SU-DHL-6 (cell line): Measurements from ENCODE around the gene CYSTM1.
"Not testable (repeated sequence)": the region's sequence is repeated elsewhere in the genome, so short reads cannot be mapped to it uniquely, and the experiment has no call there.

ENCODE experiments used
- H2AFZ ChIP-seq: fragments of 200-600 bp; sonication (generic); 2 replicates; pipeline ENCODE4 v1.6.1; 2014; ENCODE audit warnings: low read depth, mild to moderate bottlenecking, moderate library complexity, mixed read lengths, antibody characterized with exemption, low read length; ENCODE audit not compliant: severe bottlenecking
- H3F3A ChIP-seq: fragments of 200-600 bp; shearing (Covaris generic); 2 replicates; pipeline ENCODE4 v1.6.0; 2016; ENCODE audit warnings: antibody characterized with exemption, mild to moderate bottlenecking; ENCODE audit not compliant: insufficient read depth
- H3K27ac ChIP-seq: fragments of 200-600 bp; sonication (generic); 2 replicates; pipeline ENCODE4 v1.5.1; 2016; ENCODE audit warnings: low read depth, mild to moderate bottlenecking, low read length, moderate library complexity, mixed read lengths
- H3K27me3 ChIP-seq: fragments of 200-600 bp; sonication (generic), shearing (Covaris generic); 2 replicates; pipeline ENCODE4 v1.6.0; 2014; ENCODE audit warnings: mild to moderate bottlenecking, low read length
- H3K36me3 ChIP-seq: fragments of 200-600 bp; sonication (generic); 2 replicates; pipeline ENCODE4 v1.6.1; 2014; ENCODE audit warnings: mild to moderate bottlenecking, low read length, mixed read lengths
- H3K4me2 ChIP-seq: fragments of 300-600, 200-600 bp; shearing (Covaris generic), sonication (generic); 2 replicates; pipeline ENCODE4 v1.6.0; 2014; ENCODE audit warnings: low read length, low read depth, mild to moderate bottlenecking; ENCODE audit not compliant: poor library complexity, severe bottlenecking
- H3K4me3 ChIP-seq: fragments of 200-600 bp; sonication (generic); 2 replicates; pipeline ENCODE4 v1.5.1; 2014; ENCODE audit warnings: antibody characterized with exemption, low read length, mild to moderate bottlenecking, mixed read lengths; ENCODE audit not compliant: insufficient read depth, poor library complexity, severe bottlenecking
- H3K79me2 ChIP-seq: fragments of 200-600 bp; sonication (generic); 2 replicates; pipeline ENCODE4 v1.6.1; 2014; ENCODE audit warnings: mild to moderate bottlenecking, low read length, moderate library complexity; ENCODE audit not compliant: insufficient read depth
- H3K9ac ChIP-seq: fragments of 200-600 bp; sonication (generic); 2 replicates; pipeline ENCODE4 v1.7.0; 2014; ENCODE audit warnings: mild to moderate bottlenecking, low read length
- H3K9me2 ChIP-seq: fragments of 200-600 bp; sonication (generic); replicated peaks from 2 replicates; pipeline ENCODE4 v1.6.1; 2014; ENCODE audit warnings: low read length; ENCODE audit not compliant: insufficient read depth
- H3K9me3 ChIP-seq: fragments of 200-600 bp; sonication (generic); 2 replicates; pipeline ENCODE4 v1.6.1; 2014; ENCODE audit warnings: low read length, mixed read lengths; ENCODE audit not compliant: insufficient read depth
- H4K20me1 ChIP-seq: fragments of 200-600 bp; sonication (generic); 2 replicates; pipeline ENCODE4 v1.6.1; 2014; ENCODE audit warnings: low read depth, mild to moderate bottlenecking, antibody characterized with exemption, low read length, moderate library complexity, mixed read lengths
- CTCF ChIP-seq: fragments of 200-600 bp; sonication (generic); IDR thresholded peaks from one replicate; pipeline ENCODE4 v1.5.1; 2017; ENCODE audit warnings: antibody characterized with exemption, mild to moderate bottlenecking, low read length, moderate library complexity; ENCODE audit not compliant: insufficient read depth, poor library complexity, severe bottlenecking
- EZH2phosphoT487 ChIP-seq: fragments of 200-600 bp; sonication (generic), shearing (Covaris generic); conservative IDR thresholded peaks from 2 replicates; pipeline ENCODE4 v1.6.1; 2018; ENCODE audit warnings: mild to moderate bottlenecking, antibody characterized with exemption, low read length, moderate library complexity, mixed read lengths

Gene CYSTM1

GRCh38 chr5:140196115-140196814 lies 21.3 kb downstream of the CYSTM1 start:
- Histone ChIP-seq H3K4me2 (no peak overlapping the region), H3K9me3 (no peaks in the 10 kb centered on the region), H3K27ac (no peak overlapping the region), H3F3A (no peaks in the 10 kb centered on the region), H3K79me2 (no peaks in the 10 kb centered on the region), H3K9me2 (no peaks in the 10 kb centered on the region), H2AFZ (no peak overlapping the region), H3K27me3 (no peaks in the 10 kb centered on the region), H3K36me3 (no peaks in the 10 kb centered on the region), H3K9ac (no peak overlapping the region), H4K20me1 (no peaks in the 10 kb centered on the region), H3K4me3 (no peak overlapping the region)
- no peak for TF ChIP-seq EZH2phosphoT487

- no peak for TF ChIP-seq CTCF
- no peak for TF ChIP-seq EZH2phosphoT487
- H4K20me1 ChIP-seq = no peaks in the 10 kb centered on the region
- H3K9ac ChIP-seq = no peak overlapping the region
- no peaks in the 10 kb centered on the region for H3K9me2 ChIP-seq
- no peaks in the 10 kb centered on the region for H3K27me3 ChIP-seq
- no peaks in the 10 kb centered on the region for H3K9me3 ChIP-seq
- no peak overlapping the region for H3K4me2 ChIP-seq
- no peaks in the 10 kb centered on the region for H3K79me2 ChIP-seq
- no peaks in the 10 kb centered on the region for H3K36me3 ChIP-seq
- H3K27ac ChIP-seq = no peak overlapping the region
- no peaks in the 10 kb centered on the region for H3F3A ChIP-seq
- no peak overlapping the region for H3K4me3 ChIP-seq
- H2AFZ ChIP-seq = no peak overlapping the region
Measured at GRCh38 chr5:140197023-140197422, 22.0 kb downstream of the CYSTM1 start.

GRCh38 chr5:140198915-140199314 lies 23.9 kb downstream of the CYSTM1 start:
- not testable (repeated sequence) for H3K27ac ChIP-seq, H3K9ac ChIP-seq, H3K4me2 ChIP-seq, H3K9me2 ChIP-seq, H3K9me3 ChIP-seq, H4K20me1 ChIP-seq, H3K4me3 ChIP-seq, H3K79me2 ChIP-seq, H3K36me3 ChIP-seq, H3F3A ChIP-seq, H2AFZ ChIP-seq, H3K27me3 ChIP-seq

GRCh38 chr5:140202078-140202477 lies 27.1 kb downstream of the CYSTM1 start:
- Histone ChIP-seq H3K27me3 (no peaks in the 10 kb centered on the region), H3K79me2 (no peaks in the 10 kb centered on the region), H3F3A (no peaks in the 10 kb centered on the region), H3K9me3 (no peaks in the 10 kb centered on the region), H3K27ac (no peak overlapping the region), H2AFZ (no peak overlapping the region), H3K4me2 (no peak overlapping the region), H3K36me3 (no peaks in the 10 kb centered on the region), H3K9me2 (no peaks in the 10 kb centered on the region), H3K4me3 (no peak overlapping the region), H3K9ac (no peak overlapping the region), H4K20me1 (no peaks in the 10 kb centered on the region)
- TF ChIP-seq EZH2phosphoT487 = no peak
- no peak for TF ChIP-seq CTCF
